Adipocyte (in vitro differentiated cells): ENCODE measurements around the gene GPX4.

Experiments used
- DNase-seq: peaks from one replicate; pipeline ENCODE4 v3.0.0-alpha.2; 2015; ENCODE audit warnings: low read depth
- H3K27me3 ChIP-seq: replicated peaks from 2 replicates; pipeline ENCODE4 v1.7.0; 2013; ENCODE audit warnings: mild to moderate bottlenecking, low read length, moderate library complexity; ENCODE audit not compliant: control insufficient read depth, insufficient read depth
- H3K36me3 ChIP-seq: 2 replicates; pipeline ENCODE4 v1.7.0; 2013; ENCODE audit warnings: low read length, mild to moderate bottlenecking, moderate library complexity; ENCODE audit not compliant: control insufficient read depth, insufficient read depth, severe bottlenecking
- H3K4me1 ChIP-seq: 2 replicates; pipeline ENCODE4 v1.7.0; 2013; ENCODE audit warnings: mild to moderate bottlenecking, low read length, moderate library complexity; ENCODE audit not compliant: control insufficient read depth, insufficient read depth
- H3K4me3 ChIP-seq: 2 replicates; pipeline ENCODE4 v1.7.0; 2013; ENCODE audit warnings: mild to moderate bottlenecking, low read length, moderate library complexity
- H3K9ac ChIP-seq: 2 replicates; pipeline ENCODE4 v1.7.0; 2013; ENCODE audit warnings: mild to moderate bottlenecking, low read length, moderate library complexity
- H3K9me3 ChIP-seq: 2 replicates; pipeline ENCODE4 v1.7.0; 2013; ENCODE audit warnings: mild to moderate bottlenecking, low read length, moderate library complexity; ENCODE audit not compliant: control insufficient read depth

GPX4 gene

GRCh38 chr19:1116726-1117581 is 13.2 kb downstream of the GPX4 start:
- Histone ChIP-seq H3K9ac (no peak overlapping the region), H3K36me3 (peaks cover 90% of the 10 kb centered on the region), H3K9me3 (no peaks in the 10 kb centered on the region), H3K27me3 (no peaks in the 10 kb centered on the region), H3K4me3 (no peak overlapping the region), H3K4me1 (peaks cover 7% of the 10 kb centered on the region)
- no peak for DNase-seq

GRCh38 chr19:1117654-1118053 is 13.9 kb downstream of the GPX4 start:
- no peaks in the 10 kb centered on the region for H3K9me3 ChIP-seq
- no peaks in the 10 kb centered on the region for H3K27me3 ChIP-seq
- H3K4me1 ChIP-seq = peaks cover 7% of the 10 kb centered on the region
- no peak overlapping the region for H3K9ac ChIP-seq
- no peak for DNase-seq
- H3K4me3 ChIP-seq = no peak overlapping the region
- H3K36me3 ChIP-seq = peaks cover 92% of the 10 kb centered on the region

GRCh38 chr19:1118999-1119398 is 15.2 kb downstream of the GPX4 start:
- no peak overlapping the region for H3K9ac ChIP-seq
- no peak for DNase-seq
- H3K36me3 ChIP-seq = peaks cover 95% of the 10 kb centered on the region
- no peaks in the 10 kb centered on the region for H3K9me3 ChIP-seq
- peaks cover under 1% of the 10 kb centered on the region for H3K4me1 ChIP-seq
- no peaks in the 10 kb centered on the region for H3K27me3 ChIP-seq
- H3K4me3 ChIP-seq = no peak overlapping the region

- Histone ChIP-seq H3K4me1 (no peaks in the 10 kb centered on the region), H3K36me3 (peaks cover 95% of the 10 kb centered on the region), H3K4me3 (no peak overlapping the region), H3K9ac (no peak overlapping the region), H3K9me3 (no peaks in the 10 kb centered on the region), H3K27me3 (no peaks in the 10 kb centered on the region)
- no peak for DNase-seq
These were observed 15.9 kb downstream of the GPX4 start for GRCh38 chr19:1119475-1120217.

GRCh38 chr19:1121395-1121794 is 17.6 kb downstream of the GPX4 start:
- no peaks in the 10 kb centered on the region for H3K9me3 ChIP-seq
- H3K4me3 ChIP-seq = no peak overlapping the region
- H3K36me3 ChIP-seq = peaks cover 98% of the 10 kb centered on the region
- no peaks in the 10 kb centered on the region for H3K27me3 ChIP-seq
- no peaks in the 10 kb centered on the region for H3K4me1 ChIP-seq
- DNase-seq = no peak
- H3K9ac ChIP-seq = no peak overlapping the region

GRCh38 chr19:1122021-1122971 is 18.5 kb downstream of the GPX4 start:
- H3K4me3 ChIP-seq = no peak overlapping the region
- H3K27me3 ChIP-seq = no peaks in the 10 kb centered on the region
- H3K4me1 ChIP-seq = no peaks in the 10 kb centered on the region
- DNase-seq = no peak
- H3K9me3 ChIP-seq = no peaks in the 10 kb centered on the region
- H3K9ac ChIP-seq = no peak overlapping the region
- peaks cover 98% of the 10 kb centered on the region for H3K36me3 ChIP-seq

GRCh38 chr19:1122972-1123363 is 19.2 kb downstream of the GPX4 start:
- peak; percentile 81 for DNase-seq
- H3K4me3 ChIP-seq = no peak overlapping the region

GRCh38 chr19:1123381-1123780 is 19.6 kb downstream of the GPX4 start:
- no peak for DNase-seq
- no peak overlapping the region for H3K4me3 ChIP-seq
- H3K4me1 ChIP-seq = no peaks in the 10 kb centered on the region
- H3K9me3 ChIP-seq = no peaks in the 10 kb centered on the region
- no peak overlapping the region for H3K9ac ChIP-seq
- H3K27me3 ChIP-seq = no peaks in the 10 kb centered on the region
- peaks cover 96% of the 10 kb centered on the region for H3K36me3 ChIP-seq

More at GRCh38 chr19:1122972-1123363, 19.2 kb downstream of the GPX4 start:
- Histone ChIP-seq H3K9ac (no peak overlapping the region), H3K27me3 (no peaks in the 10 kb centered on the region), H3K4me1 (no peaks in the 10 kb centered on the region), H3K9me3 (no peaks in the 10 kb centered on the region), H3K36me3 (peaks cover 98% of the 10 kb centered on the region)

GRCh38 chr19:1123885-1124677 is 20.3 kb downstream of the GPX4 start:
- peaks cover 94% of the 10 kb centered on the region for H3K36me3 ChIP-seq
- H3K4me1 ChIP-seq = no peaks in the 10 kb centered on the region
- no peak for DNase-seq
- H3K9ac ChIP-seq = no peak overlapping the region
- H3K4me3 ChIP-seq = no peak overlapping the region
- H3K27me3 ChIP-seq = no peaks in the 10 kb centered on the region
- no peaks in the 10 kb centered on the region for H3K9me3 ChIP-seq

GRCh38 chr19:1125601-1126467 is 22.0 kb downstream of the GPX4 start:
- Histone ChIP-seq H3K9ac (peak overlapping the region; percentile 15), H3K9me3 (no peaks in the 10 kb centered on the region), H3K36me3 (peaks cover 89% of the 10 kb centered on the region), H3K4me1 (peaks cover 16% of the 10 kb centered on the region), H3K27me3 (no peaks in the 10 kb centered on the region), H3K4me3 (no peak overlapping the region)
- DNase-seq = peak; percentile 37
